K562 (cell line): ENCODE measurements around the gene MDP1. TPM values are rescaled to one million over a fixed set of nuclear protein-coding genes. Genes with fewer than 3 reads are reported as not detected.
A peak's percentile ranks its signal among the peaks of the same experiment; 100 is the strongest.

Experiments used
- C11orf30 ChIP-seq: fragments of 450-650 bp; IDR thresholded peaks from 2 replicates; pipeline ENCODE4 v1.6.1; 2016; ENCODE audit warnings: low read depth, mild to moderate bottlenecking
- DMBX1 ChIP-seq: fragments of 250-450 bp; sonication (Bioruptor Pico); IDR thresholded peaks from 2 replicates; pipeline ENCODE4 v1.8.0; 2022; ENCODE audit warnings: inconsistent platforms, mild to moderate bottlenecking, moderate library complexity, borderline replicate concordance
- ETV5 ChIP-seq: sonication (generic); formaldehyde crosslinking; IDR thresholded peaks from 2 replicates; pipeline ENCODE4 v1.4.0; 2020; ENCODE audit warnings: low read depth, mild to moderate bottlenecking, missing genetic modification reagents
- FOXJ3 ChIP-seq: sonication (generic); formaldehyde crosslinking; IDR thresholded peaks from 2 replicates; pipeline ENCODE4 v1.4.0; 2020; ENCODE audit warnings: mild to moderate bottlenecking, missing genetic modification reagents
- FUS ChIP-seq: fragments of 200-400 bp; formaldehyde crosslinking; optimal IDR thresholded peaks from 2 replicates; pipeline ENCODE3; 2017; ENCODE audit warnings: low read depth, low read length
- MTA1 ChIP-seq: fragments of 450-650 bp; IDR thresholded peaks from 2 replicates; pipeline ENCODE4 v1.6.1; 2017; ENCODE audit warnings: borderline replicate concordance
- NR2F6 ChIP-seq: fragments of 450-650 bp; formaldehyde crosslinking; IDR thresholded peaks from 2 replicates; pipeline ENCODE4 v1.4.0; 2020; ENCODE audit warnings: mild to moderate bottlenecking
- NR4A1 ChIP-seq, 2 experiments: fragments of 250-450 bp in 1 of 2; fragments of 450-650 bp in 1 of 2; sonication (Bioruptor Pico) in 1 of 2; IDR thresholded peaks; 2 replicates each; pipeline versions ENCODE4 v1.4.0 to v1.6.1; 2016 to 2020; ENCODE audit warnings: mild to moderate bottlenecking in 2 of 2, missing compliant biosample characterization in 1 of 2, missing genetic modification characterization in 1 of 2, moderate library complexity in 1 of 2
- PHB ChIP-seq: fragments of 250-450 bp; sonication (Bioruptor Pico); IDR thresholded peaks from 2 replicates; pipeline ENCODE4 v1.5.0; 2021
- SMAD2 ChIP-seq: fragments of 150-350 bp; IDR thresholded peaks from 2 replicates; pipeline ENCODE4 v1.6.1; 2014; ENCODE audit warnings: low read depth, mild to moderate bottlenecking, low read length
- SMARCC2 ChIP-seq: fragments of 450-650 bp; IDR thresholded peaks from 2 replicates; pipeline ENCODE4 v1.6.1; 2017; ENCODE audit warnings: antibody characterized with exemption, moderate library complexity, mild to moderate bottlenecking, low read depth
- TAL1 ChIP-seq: fragments of 450-650 bp; IDR thresholded peaks from 2 replicates; pipeline ENCODE4 v1.6.1; 2016; ENCODE audit warnings: mild to moderate bottlenecking
- TCF3 ChIP-seq: sonication (generic); formaldehyde crosslinking; IDR thresholded peaks from 2 replicates; pipeline ENCODE4 v1.4.0; 2020; ENCODE audit warnings: mild to moderate bottlenecking, missing genetic modification reagents
- ZFP1 ChIP-seq: fragments of 450-650 bp; formaldehyde crosslinking; IDR thresholded peaks from 2 replicates; pipeline ENCODE4 v1.4.0; 2020; ENCODE audit warnings: mild to moderate bottlenecking, mixed read lengths
- ZNF174 ChIP-seq: fragments of 250-450 bp; sonication (Bioruptor Pico); IDR thresholded peaks from 2 replicates; pipeline ENCODE4 v1.4.0; 2020; ENCODE audit warnings: mild to moderate bottlenecking
- ZNF212 ChIP-seq: fragments of 450-650 bp; formaldehyde crosslinking; IDR thresholded peaks from 2 replicates; pipeline ENCODE4 v1.4.0; 2020; ENCODE audit warnings: mild to moderate bottlenecking
- ZNF232 ChIP-seq: sonication (generic); formaldehyde crosslinking; IDR thresholded peaks from 2 replicates; pipeline ENCODE4 v1.8.0; 2022; ENCODE audit warnings: mild to moderate bottlenecking, missing genetic modification reagents
- ZNF41 ChIP-seq: fragments of 250-450 bp; sonication (Bioruptor Pico); conservative IDR thresholded peaks from 2 replicates; pipeline ENCODE4 v1.4.0; 2020; ENCODE audit warnings: mild to moderate bottlenecking
- polyA plus RNA-seq, 8 experiments: library from polyadenylated mRNA; depleted of rRNA in 4 of 8; stranded (reverse) in 5 of 8; unstranded in 3 of 8; fragments of >200 nt; fragmentation: Nextera tagmentation in 2 of 8; fragmentation: Illumina TruSeq in 1 of 8; extraction: Ambion mirVana in 2 of 8; extraction: Trizol in 1 of 8; gene quantifications; 2 replicates each; pipeline versions ENCODE4 v1.2.1 to v1.2.3, GENCODE V29; 2011 to 2014; ENCODE audit warnings: inconsistent platforms in 1 of 8, missing spikeins in 1 of 8
- total RNA-seq, 7 experiments: library from RNA; depleted of rRNA in 6 of 7; stranded (reverse); fragments of >200 nt in 6 of 7; fragmentation: Illumina TruSeq in 2 of 7; extraction: Trizol in 2 of 7; gene quantifications; 2 replicates each; pipeline versions ENCODE4 v1.2.1 to v1.2.3, GENCODE V29; 2011 to 2021; ENCODE audit warnings: low replicate concordance in 1 of 7
- TF ChIP-seq, protein P1 (sequence below): sonication (generic); formaldehyde crosslinking; IDR thresholded peaks from 2 replicates; pipeline ENCODE4 v1.8.1; 2023; ENCODE audit warnings: missing genetic modification reagents, mild to moderate bottlenecking, borderline replicate concordance
- TF ChIP-seq, protein P2 (sequence below): fragments of 450-650 bp; IDR thresholded peaks from 2 replicates; pipeline ENCODE4 v1.6.1; 2017; ENCODE audit warnings: mild to moderate bottlenecking, moderate library complexity
- TF ChIP-seq, protein P3 (sequence below): fragments of 250-450 bp; sonication (Bioruptor Pico); IDR thresholded peaks from 2 replicates; pipeline ENCODE4 v1.4.0; 2020

The MDP1 gene
- total and polyA plus RNA-seq, 9 of the 15 experiments (the other 6 are each of a cell fraction or from before 2014, with no cell fraction given) = 2.7 to 29.6 (median 11.0) TPM

DNA sequence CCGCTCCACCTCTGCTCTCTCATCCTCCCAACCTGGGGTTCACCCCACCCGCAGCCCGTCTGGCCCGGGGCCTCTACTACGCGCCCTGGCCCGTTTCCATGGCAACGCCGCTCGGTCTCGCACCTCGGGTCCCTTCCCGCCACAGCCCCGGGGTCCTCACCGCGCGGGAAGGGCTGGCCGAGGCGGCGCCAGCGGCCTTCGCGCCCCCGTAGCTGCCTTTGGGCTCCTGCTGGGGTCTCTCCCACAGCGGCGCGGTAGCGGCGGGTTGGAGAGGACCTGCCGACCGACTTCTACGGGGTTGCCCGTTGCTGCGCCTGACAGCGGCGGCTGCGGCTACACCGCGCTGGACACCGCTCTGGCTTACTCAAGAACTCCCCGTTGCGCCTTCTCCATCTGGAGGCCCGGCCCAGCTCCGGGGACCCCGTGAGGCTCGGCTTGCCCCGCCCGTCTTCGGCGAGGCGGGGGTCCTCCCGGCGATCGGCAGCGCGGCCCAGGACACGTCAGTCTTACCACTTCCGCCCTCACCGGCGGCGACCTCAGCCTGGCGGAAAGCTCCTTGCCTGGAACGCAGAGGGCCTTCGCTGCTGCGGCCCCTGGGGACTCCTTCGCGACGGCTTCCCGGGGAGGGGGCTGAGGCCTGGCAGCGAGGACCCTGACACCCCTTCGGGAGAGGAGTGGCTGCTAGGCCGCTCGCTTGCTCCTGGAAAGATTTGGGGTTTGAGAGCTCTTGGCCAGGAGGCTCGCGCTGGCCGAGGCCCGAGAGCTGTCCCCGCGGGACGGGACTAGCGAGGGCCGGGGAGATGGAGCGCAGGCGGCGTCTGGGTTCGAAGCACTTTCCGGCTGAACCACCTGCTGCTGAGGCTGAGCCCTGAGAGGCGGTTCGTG lies 20.4 kb downstream of the MDP1 start, which contains the start of gene TM9SF1 (continued):
- TF ChIP-seq ZNF174 (CRISPR knock-in tag) (no peak), TAL1 (no peak), NR2F6 (CRISPR knock-in tag) (no peak), SMARCC2 (no peak), MTA1 (no peak), SMAD2 (no peak), DMBX1 (CRISPR knock-in tag) (0 out of 2 replicates have a peak, but pooled peaks have one; percentile 52), ZNF232 (CRISPR knock-in tag) (no peak; the same call in 1 of the 2 replicates), NR4A1 (CRISPR knock-in tag; IDR thresholded peaks at IDR 0.05) (no peak), NR4A1 (tag; IDR thresholded peaks at IDR 0.05) (no peak), ZNF212 (no peak), PHB (CRISPR knock-in tag) (no peak), ZNF41 (CRISPR knock-in tag) (no peak), ZFP1 (no peak), FUS (no peak), FOXJ3 (no peak), C11orf30 (peak; percentile 57; the same call in 1 of the 2 replicates), ETV5 (peak; percentile 33), TCF3 (CRISPR knock-in tag) (peak; percentile 7; the same call in 1 of the 2 replicates)
- TF ChIP-seq, protein P1, sequence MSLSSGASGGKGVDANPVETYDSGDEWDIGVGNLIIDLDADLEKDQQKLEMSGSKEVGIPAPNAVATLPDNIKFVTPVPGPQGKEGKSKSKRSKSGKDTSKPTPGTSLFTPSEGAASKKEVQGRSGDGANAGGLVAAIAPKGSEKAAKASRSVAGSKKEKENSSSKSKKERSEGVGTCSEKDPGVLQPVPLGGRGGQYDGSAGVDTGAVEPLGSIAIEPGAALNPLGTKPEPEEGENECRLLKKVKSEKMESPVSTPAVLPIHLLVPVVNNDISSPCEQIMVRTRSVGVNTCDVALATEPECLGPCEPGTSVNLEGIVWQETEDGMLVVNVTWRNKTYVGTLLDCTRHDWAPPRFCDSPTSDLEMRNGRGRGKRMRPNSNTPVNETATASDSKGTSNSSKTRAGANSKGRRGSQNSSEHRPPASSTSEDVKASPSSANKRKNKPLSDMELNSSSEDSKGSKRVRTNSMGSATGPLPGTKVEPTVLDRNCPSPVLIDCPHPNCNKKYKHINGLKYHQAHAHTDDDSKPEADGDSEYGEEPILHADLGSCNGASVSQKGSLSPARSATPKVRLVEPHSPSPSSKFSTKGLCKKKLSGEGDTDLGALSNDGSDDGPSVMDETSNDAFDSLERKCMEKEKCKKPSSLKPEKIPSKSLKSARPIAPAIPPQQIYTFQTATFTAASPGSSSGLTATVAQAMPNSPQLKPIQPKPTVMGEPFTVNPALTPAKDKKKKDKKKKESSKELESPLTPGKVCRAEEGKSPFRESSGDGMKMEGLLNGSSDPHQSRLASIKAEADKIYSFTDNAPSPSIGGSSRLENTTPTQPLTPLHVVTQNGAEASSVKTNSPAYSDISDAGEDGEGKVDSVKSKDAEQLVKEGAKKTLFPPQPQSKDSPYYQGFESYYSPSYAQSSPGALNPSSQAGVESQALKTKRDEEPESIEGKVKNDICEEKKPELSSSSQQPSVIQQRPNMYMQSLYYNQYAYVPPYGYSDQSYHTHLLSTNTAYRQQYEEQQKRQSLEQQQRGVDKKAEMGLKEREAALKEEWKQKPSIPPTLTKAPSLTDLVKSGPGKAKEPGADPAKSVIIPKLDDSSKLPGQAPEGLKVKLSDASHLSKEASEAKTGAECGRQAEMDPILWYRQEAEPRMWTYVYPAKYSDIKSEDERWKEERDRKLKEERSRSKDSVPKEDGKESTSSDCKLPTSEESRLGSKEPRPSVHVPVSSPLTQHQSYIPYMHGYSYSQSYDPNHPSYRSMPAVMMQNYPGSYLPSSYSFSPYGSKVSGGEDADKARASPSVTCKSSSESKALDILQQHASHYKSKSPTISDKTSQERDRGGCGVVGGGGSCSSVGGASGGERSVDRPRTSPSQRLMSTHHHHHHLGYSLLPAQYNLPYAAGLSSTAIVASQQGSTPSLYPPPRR = no peak
- TF ChIP-seq, protein P2, sequence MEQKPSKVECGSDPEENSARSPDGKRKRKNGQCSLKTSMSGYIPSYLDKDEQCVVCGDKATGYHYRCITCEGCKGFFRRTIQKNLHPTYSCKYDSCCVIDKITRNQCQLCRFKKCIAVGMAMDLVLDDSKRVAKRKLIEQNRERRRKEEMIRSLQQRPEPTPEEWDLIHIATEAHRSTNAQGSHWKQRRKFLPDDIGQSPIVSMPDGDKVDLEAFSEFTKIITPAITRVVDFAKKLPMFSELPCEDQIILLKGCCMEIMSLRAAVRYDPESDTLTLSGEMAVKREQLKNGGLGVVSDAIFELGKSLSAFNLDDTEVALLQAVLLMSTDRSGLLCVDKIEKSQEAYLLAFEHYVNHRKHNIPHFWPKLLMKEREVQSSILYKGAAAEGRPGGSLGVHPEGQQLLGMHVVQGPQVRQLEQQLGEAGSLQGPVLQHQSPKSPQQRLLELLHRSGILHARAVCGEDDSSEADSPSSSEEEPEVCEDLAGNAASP = no peak
- TF ChIP-seq, protein P3, sequence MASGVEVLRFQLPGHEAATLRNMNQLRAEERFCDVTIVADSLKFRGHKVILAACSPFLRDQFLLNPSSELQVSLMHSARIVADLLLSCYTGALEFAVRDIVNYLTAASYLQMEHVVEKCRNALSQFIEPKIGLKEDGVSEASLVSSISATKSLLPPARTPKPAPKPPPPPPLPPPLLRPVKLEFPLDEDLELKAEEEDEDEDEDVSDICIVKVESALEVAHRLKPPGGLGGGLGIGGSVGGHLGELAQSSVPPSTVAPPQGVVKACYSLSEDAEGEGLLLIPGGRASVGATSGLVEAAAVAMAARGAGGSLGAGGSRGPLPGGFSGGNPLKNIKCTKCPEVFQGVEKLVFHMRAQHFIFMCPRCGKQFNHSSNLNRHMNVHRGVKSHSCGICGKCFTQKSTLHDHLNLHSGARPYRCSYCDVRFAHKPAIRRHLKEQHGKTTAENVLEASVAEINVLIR = peak; percentile 87
